ENCODE results near the gene COG4. TPM values are rescaled to one million over a fixed set of nuclear protein-coding genes. Genes with fewer than 3 reads are reported as not detected.

The COG4 gene
- total RNA-seq, 1 donor from 2014 or later, result 43.7 TPM

GRCh38 chr16:70463235-70463634 lies 60.1 kb downstream of the COG4 start:
- H3K27ac ChIP-seq (replicated peaks), result no peak overlapping the region
- H3K4me3 ChIP-seq, result no peak overlapping the region
- DNase-seq, result no peak
- no peak for TF ChIP-seq CTCF (IDR thresholded peaks at IDR 0.05; ENCODE audit: borderline replicate concordance)
- H3K27me3 ChIP-seq (ENCODE audit: low read depth), result no peaks in the 10 kb centered on the region
- no peaks in the 10 kb centered on the region for H3K9me3 ChIP-seq (replicated peaks)
- peaks cover 46% of the 10 kb centered on the region for H3K36me3 ChIP-seq
- intact Hi-C loops (cut with micrococcal nuclease), result no loop called here
- H3K4me1 ChIP-seq, result peaks cover 14% of the 10 kb centered on the region

- H3K4me3 ChIP-seq, result no peak overlapping the region
- DNase-seq, result no peak
- H3K27ac ChIP-seq (replicated peaks), result peak overlapping the region; percentile 12
- H3K27me3 ChIP-seq (ENCODE audit: low read depth), result no peaks in the 10 kb centered on the region
- TF ChIP-seq CTCF (IDR thresholded peaks at IDR 0.05; ENCODE audit: borderline replicate concordance), result no peak
- H3K9me3 ChIP-seq (replicated peaks), result no peaks in the 10 kb centered on the region
- H3K4me1 ChIP-seq, result peaks cover 15% of the 10 kb centered on the region
- peaks cover 27% of the 10 kb centered on the region for H3K36me3 ChIP-seq
- intact Hi-C loops (cut with micrococcal nuclease), result no loop called here
These were observed 62.6 kb downstream of the COG4 start for GRCh38 chr16:70460737-70461261.

- Histone ChIP-seq H3K4me3 (no peak overlapping the region), H3K9me3 (replicated peaks) (no peaks in the 10 kb centered on the region), H3K27me3 (ENCODE audit: low read depth) (no peaks in the 10 kb centered on the region), H3K4me1 (peaks cover 39% of the 10 kb centered on the region), H3K36me3 (no peaks in the 10 kb centered on the region), H3K27ac (replicated peaks) (no peak overlapping the region)
- intact Hi-C loops (cut with micrococcal nuclease), result no loop called here
- no peak for DNase-seq
- TF ChIP-seq CTCF (IDR thresholded peaks at IDR 0.05; ENCODE audit: borderline replicate concordance), result no peak
These were observed 65.7 kb downstream of the COG4 start for GRCh38 chr16:70457446-70458166.

GRCh38 chr16:70455910-70456309 lies 67.4 kb downstream of the COG4 start:
- Histone ChIP-seq H3K4me3 (peak overlapping the region; percentile 99), H3K9me3 (replicated peaks) (no peaks in the 10 kb centered on the region), H3K36me3 (no peaks in the 10 kb centered on the region), H3K27ac (replicated peaks) (no peak overlapping the region), H3K4me1 (peaks cover 30% of the 10 kb centered on the region), H3K27me3 (ENCODE audit: low read depth) (no peaks in the 10 kb centered on the region)
- TF ChIP-seq CTCF (IDR thresholded peaks at IDR 0.05; ENCODE audit: borderline replicate concordance), result no peak
- DNase-seq, result no peak
- intact Hi-C loops (cut with micrococcal nuclease), result no loop called here

GRCh38 chr16:70454222-70455034 lies 68.9 kb downstream of the COG4 start, which contains the start of gene FCSK:
Gene FCSK (plus strand): TSS chr16:70454595. CDS start chr16:70463191, 8,596 bp downstream.
- no peak for TF ChIP-seq CTCF (IDR thresholded peaks at IDR 0.05; ENCODE audit: borderline replicate concordance)
- intact Hi-C loops (cut with micrococcal nuclease), result no loop called here
- H3K27ac ChIP-seq (replicated peaks), result peak within 1 kb of the TSS; percentile 97
- H3K9me3 ChIP-seq (replicated peaks), result no peaks in the 10 kb centered on the region
- H3K27me3 ChIP-seq (ENCODE audit: low read depth), result peaks cover 4% of the 10 kb centered on the region
- peak within 1 kb of the TSS; percentile 99 for H3K4me3 ChIP-seq
- peak; percentile 61 for DNase-seq
- H3K4me1 ChIP-seq, result peaks cover 24% of the 10 kb centered on the region
- no peaks in the 10 kb centered on the region for H3K36me3 ChIP-seq

Measured in left ventricle myocardium inferior (tissue), 1 donor.